Heart left ventricle (tissue), 16 donors: ENCODE measurements around the gene NRBF2. TPM values are rescaled to one million over a fixed set of nuclear protein-coding genes. Genes with fewer than 3 reads are reported as not detected.

Experiments used
- ATAC-seq, 4 donors: fragments of 200-7000 bp; cut with Tn5 transposase; one replicate each; pipeline ENCODE4 v1.9.1; 2020 to 2022; ENCODE audit warnings: moderate library complexity in 4 of 4, mild to moderate bottlenecking in 3 of 4, moderate number of reproducible peaks in 1 of 4
- DNase-seq, 5 donors: peaks; one replicate each; pipeline ENCODE4 v3.0.0-alpha.2; 2020
- H3K27ac ChIP-seq, 12 donors: fragments of 200-600 bp; sonication (generic) in 4 of 12; one replicate each; pipeline versions ENCODE4 v1.5.0 to v1.8.0; 2016 to 2022; ENCODE audit warnings: mild to moderate bottlenecking in 2 of 12
- H3K27me3 ChIP-seq, 9 donors: fragments of 200-600 bp; sonication (generic) in 2 of 9; one replicate each; pipeline versions ENCODE4 v1.5.1 to v1.8.0; 2016 to 2022; ENCODE audit warnings: mild to moderate bottlenecking in 3 of 9
- H3K36me3 ChIP-seq, 9 donors: fragments of 200-600 bp; sonication (generic) in 2 of 9; one replicate each; pipeline versions ENCODE4 v1.5.0 to v1.8.0; 2018 to 2022; ENCODE audit warnings: mild to moderate bottlenecking in 2 of 9
- H3K4me1 ChIP-seq, 12 donors: fragments of 200-600 bp; sonication (generic) in 4 of 12; one replicate each; pipeline versions ENCODE4 v1.5.0 to v1.8.0; 2016 to 2022; ENCODE audit warnings: mild to moderate bottlenecking in 3 of 12
- H3K4me3 ChIP-seq, 12 donors: fragments of 200-600 bp; sonication (generic) in 4 of 12; one replicate each; pipeline versions ENCODE4 v1.5.0 to v1.8.0; 2017 to 2022; ENCODE audit warnings: mild to moderate bottlenecking in 9 of 12, moderate library complexity in 4 of 12
- H3K9me3 ChIP-seq, 12 donors: fragments of 200-600 bp; sonication (generic) in 4 of 12; one replicate each; pipeline versions ENCODE4 v1.5.0 to v1.8.0; 2016 to 2022; ENCODE audit warnings: mild to moderate bottlenecking in 1 of 12
- POLR2A ChIP-seq, 2 donors: fragments of 450-650 bp; IDR thresholded peaks; one replicate each; pipeline ENCODE4 v1.6.1; 2017; ENCODE audit warnings: antibody characterized with exemption in 2 of 2, mild to moderate bottlenecking in 2 of 2, moderate library complexity in 2 of 2
- WGBS, 4 donors: extraction: QIAGEN DNeasy Blood & Tissue Kit in 2 of 4; methylation state at CpG; one replicate each; pipeline versions ENCODE4 v1.1.5 to v1.1.7; 2013 to 2018; 5-methylcytosine and 5-hydroxymethylcytosine counted together
- intact Hi-C, 10 donors: fragments of 100-400 bp; cut with DNase I; formaldehyde crosslinking; loops; one replicate each; pipeline versions ENCODE4 v1.11.1 to v1.14.2; 2022
- polyA plus RNA-seq, 2 donors: library from polyadenylated mRNA; stranded (reverse); fragments of 200-250 nt; gene quantifications; one replicate each; pipeline ENCODE4 v1.2.3, GENCODE V29; 2013
- total RNA-seq, 9 donors: library from RNA; depleted of rRNA in 2 of 9; stranded (reverse); fragments of >200 nt in 2 of 9; fragmentation: NEBNext Ultra II Directional in 3 of 9; extraction: Animal tissue kit (Norgen Biotek cat#: 25700) in 3 of 9; gene quantifications; one replicate each; pipeline versions ENCODE4 v1.1.0 to v1.2.4, GENCODE V29; 2016 to 2023
- TF ChIP-seq, protein P1 (sequence below), 12 donors: fragments of 200-600 bp; sonication (generic) in 4 of 12; IDR thresholded peaks; one replicate each; pipeline versions ENCODE4 v1.5.0 to v1.8.0; 2018 to 2022; ENCODE audit warnings: antibody characterized with exemption in 12 of 12, mild to moderate bottlenecking in 5 of 12
- donor health status: ischemic (EF 13 %, LVEDD 7.1; RV severe dilation, severe dysfunction).
- donor health status: healthy with polysubstance abuse.
- donor health status: DM: no; HTN: yes; CAD: no.
- donor health status: DM: no; HTN: no; CAD: no.
- donor health status: ischemic (EF 25% LVEDD 6.9; RV normal size, moderate dysfunction).
- donor health status: ischemic (EF 25% LVEDD 5.7; RV mildly dilated, moderate dysfunction).
- donor health status: healthy.
- donor health status: DM: yes; HTN: yes; CAD: no.
- donor health status: ischemic (EF 35%, LVEDD 5.7; RV mildly dilated, moderate dysfunction).
- donor health status: nonischemic (EF 11% LVEDD 7.7; RV severe dilation, severe dysfunction).
- donor health status: DM: yes; HTN: yes; CAD: no.
- donor health status: PGD.
- donor health status: ischemic (EF 29% LVEDD 5.4; RV normal size, mild dysfunction).
- donor health status: nonischemic (EF 23%, LVEDD 6.1; RV moderate dilation, normal function).

NRBF2 gene
- total and polyA plus RNA-seq, 11 donors: 2.7 to 18.3 (median 10.7) TPM

- intact Hi-C loops: loop anchor here in 5 of 10 donors (1.0 to 10.0 kb wide), 2 partner anchors 18 to 319 kb away; partner anchors contain the start of gene EGR2 (in 5 of the 5)
- DNase-seq: peak in 1 of 5 donors; percentile 14
- Histone ChIP-seq H3K9me3 (no peaks in the 10 kb centered on the region), H3K27ac (peak overlapping the region; percentile 78 to 99 (median 92)), H3K36me3 (no peaks in the 10 kb centered on the region), H3K27me3 (no peaks in the 10 kb centered on the region), H3K4me3 (peak overlapping the region; percentile 81 to 100 (median 94)), H3K4me1 (peaks cover 5 to 41% (median 23%) of the 10 kb centered on the region in 12 donors)
- TF ChIP-seq, protein P1, sequence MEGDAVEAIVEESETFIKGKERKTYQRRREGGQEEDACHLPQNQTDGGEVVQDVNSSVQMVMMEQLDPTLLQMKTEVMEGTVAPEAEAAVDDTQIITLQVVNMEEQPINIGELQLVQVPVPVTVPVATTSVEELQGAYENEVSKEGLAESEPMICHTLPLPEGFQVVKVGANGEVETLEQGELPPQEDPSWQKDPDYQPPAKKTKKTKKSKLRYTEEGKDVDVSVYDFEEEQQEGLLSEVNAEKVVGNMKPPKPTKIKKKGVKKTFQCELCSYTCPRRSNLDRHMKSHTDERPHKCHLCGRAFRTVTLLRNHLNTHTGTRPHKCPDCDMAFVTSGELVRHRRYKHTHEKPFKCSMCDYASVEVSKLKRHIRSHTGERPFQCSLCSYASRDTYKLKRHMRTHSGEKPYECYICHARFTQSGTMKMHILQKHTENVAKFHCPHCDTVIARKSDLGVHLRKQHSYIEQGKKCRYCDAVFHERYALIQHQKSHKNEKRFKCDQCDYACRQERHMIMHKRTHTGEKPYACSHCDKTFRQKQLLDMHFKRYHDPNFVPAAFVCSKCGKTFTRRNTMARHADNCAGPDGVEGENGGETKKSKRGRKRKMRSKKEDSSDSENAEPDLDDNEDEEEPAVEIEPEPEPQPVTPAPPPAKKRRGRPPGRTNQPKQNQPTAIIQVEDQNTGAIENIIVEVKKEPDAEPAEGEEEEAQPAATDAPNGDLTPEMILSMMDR (IDR thresholded peaks at IDR 0.05): no peak
- no peak for TF ChIP-seq POLR2A (IDR thresholded peaks at IDR 0.05)
- no peak for ATAC-seq
- 16 to 25% (median 18%) methylated on average over 9 of the region's 9 CpGs for WGBS, 4 donors
These were observed 861 bp downstream of the NRBF2 start for GRCh38 chr10:63133821-63134557.

DNA sequence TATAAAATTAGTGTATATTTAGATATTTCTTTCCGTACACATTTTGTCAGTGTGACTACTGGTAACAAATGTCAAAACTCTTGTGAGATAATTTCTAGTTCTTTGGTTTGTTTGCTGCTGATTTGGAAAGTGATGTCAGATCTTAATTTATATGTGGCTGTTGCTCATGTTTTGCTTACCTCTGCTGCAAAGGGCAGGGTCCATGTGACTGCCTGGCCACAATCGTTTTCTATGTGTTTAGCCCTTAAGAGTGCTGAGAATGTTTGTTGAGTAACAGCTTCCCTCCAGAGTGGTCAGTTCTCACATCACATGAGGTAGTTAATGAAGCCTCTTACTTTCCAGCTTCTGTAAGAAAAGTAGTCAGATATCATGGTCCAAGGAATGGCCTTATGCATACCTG lies 4.2 kb downstream of the NRBF2 start:
- 46 to 57% (median 51%) methylated on average over 2 of the region's 2 CpGs for WGBS, 4 donors
- Histone ChIP-seq H3K4me3 (no peak overlapping the region), H3K36me3 (peaks cover 0 to 10% (median 0%) of the 10 kb centered on the region in 9 donors), H3K27me3 (no peaks in the 10 kb centered on the region), H3K27ac (peak overlapping the region in 1 of 12 donors; percentile 7), H3K4me1 (peaks cover 5 to 45% (median 25%) of the 10 kb centered on the region in 12 donors), H3K9me3 (no peaks in the 10 kb centered on the region)
- no peak for DNase-seq
- intact Hi-C loops: loop anchor here in 5 of 10 donors (10.0 kb wide), 1 partner anchor 323 kb away; the partner anchor contains the start of gene EGR2 (in 5 of the 5)
- TF ChIP-seq, protein P1 (IDR thresholded peaks at IDR 0.05): no peak
- TF ChIP-seq POLR2A (IDR thresholded peaks at IDR 0.05): no peak
- ATAC-seq: no peak

DNA sequence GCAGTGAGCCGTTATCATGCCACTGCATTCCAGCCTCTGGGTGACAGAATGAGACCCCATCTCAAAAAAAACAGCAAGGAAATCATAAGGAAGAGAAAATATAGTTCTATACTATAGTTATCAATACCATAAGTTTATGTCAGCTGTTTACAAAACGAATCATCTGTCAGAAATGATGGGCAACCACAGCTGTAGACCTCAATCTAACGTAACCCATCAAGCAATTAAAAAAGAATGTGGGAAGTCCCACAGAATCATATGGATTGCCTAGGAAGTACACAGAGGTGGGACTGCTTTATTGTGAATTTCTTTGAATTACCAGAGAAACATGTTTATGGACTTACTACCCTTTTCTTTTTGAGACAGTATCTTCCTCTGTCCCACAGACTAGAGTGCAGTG lies 6.9 kb downstream of the NRBF2 start:
- Histone ChIP-seq H3K27me3 (no peaks in the 10 kb centered on the region), H3K9me3 (no peaks in the 10 kb centered on the region), H3K27ac (no peak overlapping the region), H3K36me3 (peaks cover 0 to 10% (median 0%) of the 10 kb centered on the region in 9 donors), H3K4me1 (peaks cover 0 to 45% (median 13%) of the 10 kb centered on the region in 12 donors), H3K4me3 (no peak overlapping the region)
- TF ChIP-seq, protein P1 (IDR thresholded peaks at IDR 0.05): no peak
- TF ChIP-seq POLR2A (IDR thresholded peaks at IDR 0.05): no peak
- DNase-seq (no peak), ATAC-seq (no peak)
- intact Hi-C loops: no loop called here
- WGBS, 4 donors: 84 to 91% (median 87%) methylated on average over 3 of the region's 3 CpGs

- Histone ChIP-seq H3K36me3 (peaks cover 0 to 17% (median 0%) of the 10 kb centered on the region in 9 donors), H3K27me3 (no peaks in the 10 kb centered on the region), H3K9me3 (no peaks in the 10 kb centered on the region), H3K4me3 (no peak overlapping the region), H3K4me1 (peaks cover 0 to 45% (median 17%) of the 10 kb centered on the region in 12 donors), H3K27ac (no peak overlapping the region)
- no peak for TF ChIP-seq POLR2A (IDR thresholded peaks at IDR 0.05)
- TF ChIP-seq, protein P1 (IDR thresholded peaks at IDR 0.05): no peak
- ATAC-seq (no peak), DNase-seq (no peak)
- WGBS, 4 donors: 92 to 97% (median 95%) methylated on average over 6 of the region's 6 CpGs
- intact Hi-C loops: no loop called here
These were observed 9.0 kb downstream of the NRBF2 start for GRCh38 chr10:63142136-63142535.
